Measurements from ENCODE around the gene GTF2F1.

GTF2F1 gene

GRCh38 chr19:6392221-6393073 is 517 bp downstream of the GTF2F1 start:
- ChIA-PET POLR2A (interaction anchor here (1.1 to 3.2 kb wide), 5 partner anchors 10 to 33 kb away, joined by 4 to 20 read pairs (median 8); partner anchors contain the start of genes ALKBH7 and KHSRP), CTCF (no interaction called here)
- TF ChIP-seq BHLHE40 (IDR thresholded peaks at IDR 0.05; ENCODE audit: borderline replicate concordance) (no peak), FOXK2 (IDR thresholded peaks at IDR 0.05) (no peak), ARNT (IDR thresholded peaks at IDR 0.05) (no peak), PKNOX1 (IDR thresholded peaks at IDR 0.05) (no peak), FOXM1 (IDR thresholded peaks at IDR 0.05; ENCODE audit: borderline replicate concordance) (no peak), CTBP1 (IDR thresholded peaks at IDR 0.05; ENCODE audit: borderline replicate concordance) (no peak), FOXA1 (IDR thresholded peaks at IDR 0.05) (no peak), SUZ12 (IDR thresholded peaks at IDR 0.05) (no peak)
- no peak for DNase-seq (ENCODE audit: extremely low spot score)

GRCh38 chr19:6387372-6387771 is 5.6 kb downstream of the GTF2F1 start:
- ChIA-PET POLR2A (interaction anchor here (0.9 kb wide), 1 partner anchor 10 kb away, joined by 3 read pairs; no protein-coding TSS in a partner anchor), CTCF (no interaction called here)
- TF ChIP-seq HDGF (IDR thresholded peaks at IDR 0.05; ENCODE audit: borderline replicate concordance) (no peak), PKNOX1 (IDR thresholded peaks at IDR 0.05) (no peak), CTBP1 (IDR thresholded peaks at IDR 0.05; ENCODE audit: borderline replicate concordance) (no peak), SUZ12 (IDR thresholded peaks at IDR 0.05) (no peak), FOXM1 (IDR thresholded peaks at IDR 0.05; ENCODE audit: borderline replicate concordance) (no peak), FOXK2 (IDR thresholded peaks at IDR 0.05) (no peak), ARNT (IDR thresholded peaks at IDR 0.05) (no peak), ELF4 (IDR thresholded peaks at IDR 0.05) (no peak), TARDBP (IDR thresholded peaks at IDR 0.05) (no peak), LEF1 (IDR thresholded peaks at IDR 0.05; ENCODE audit: borderline replicate concordance) (no peak), L3MBTL2 (conservative IDR thresholded peaks at IDR 0.05) (no peak), NFRKB (IDR thresholded peaks at IDR 0.05) (no peak), BHLHE40 (IDR thresholded peaks at IDR 0.05; ENCODE audit: borderline replicate concordance) (no peak), SP1 (IDR thresholded peaks at IDR 0.05) (no peak)
- DNase-seq (ENCODE audit: extremely low spot score): no peak

- POLR2A ChIA-PET: no interaction called here
- DNase-seq (ENCODE audit: extremely low spot score): no peak
- TF ChIP-seq ZNF384 (IDR thresholded peaks at IDR 0.05): no peak
- TF ChIP-seq FOXK2 (IDR thresholded peaks at IDR 0.05): no peak
- TF ChIP-seq TARDBP (IDR thresholded peaks at IDR 0.05): no peak
- CTCF ChIA-PET: no interaction called here
These were observed 8.6 kb downstream of the GTF2F1 start for GRCh38 chr19:6384381-6384780.

GRCh38 chr19:6383188-6383587 is 9.8 kb downstream of the GTF2F1 start:
- no peak for DNase-seq (ENCODE audit: extremely low spot score)
- CTCF ChIA-PET: no interaction called here
- POLR2A ChIA-PET: no interaction called here
- TF ChIP-seq TARDBP (IDR thresholded peaks at IDR 0.05) (no peak), PKNOX1 (IDR thresholded peaks at IDR 0.05) (no peak), FOXM1 (IDR thresholded peaks at IDR 0.05; ENCODE audit: borderline replicate concordance) (no peak), SUZ12 (IDR thresholded peaks at IDR 0.05) (no peak), CTBP1 (IDR thresholded peaks at IDR 0.05; ENCODE audit: borderline replicate concordance) (no peak), FOXA1 (IDR thresholded peaks at IDR 0.05) (no peak), ELF4 (IDR thresholded peaks at IDR 0.05) (no peak), FOXK2 (IDR thresholded peaks at IDR 0.05) (no peak), LEF1 (IDR thresholded peaks at IDR 0.05; ENCODE audit: borderline replicate concordance) (no peak), ARNT (IDR thresholded peaks at IDR 0.05) (no peak), NFRKB (IDR thresholded peaks at IDR 0.05) (no peak), BHLHE40 (IDR thresholded peaks at IDR 0.05; ENCODE audit: borderline replicate concordance) (no peak), HDGF (IDR thresholded peaks at IDR 0.05; ENCODE audit: borderline replicate concordance) (no peak), ZNF384 (IDR thresholded peaks at IDR 0.05) (no peak), L3MBTL2 (conservative IDR thresholded peaks at IDR 0.05) (no peak), SP1 (IDR thresholded peaks at IDR 0.05) (no peak)

- DNase-seq (ENCODE audit: extremely low spot score): no peak
- CTCF ChIA-PET: no interaction called here
- POLR2A ChIA-PET: interaction anchor here (0.7 kb wide), 1 partner anchor 9 kb away, joined by 3 read pairs; the partner anchor contains the start of gene ALKBH7
- TF ChIP-seq FOXA1 (IDR thresholded peaks at IDR 0.05) (no peak), ZNF384 (IDR thresholded peaks at IDR 0.05) (no peak), HDGF (IDR thresholded peaks at IDR 0.05; ENCODE audit: borderline replicate concordance) (no peak), ARNT (IDR thresholded peaks at IDR 0.05) (no peak), ELF4 (IDR thresholded peaks at IDR 0.05) (no peak), FOXK2 (IDR thresholded peaks at IDR 0.05) (no peak), LEF1 (IDR thresholded peaks at IDR 0.05; ENCODE audit: borderline replicate concordance) (no peak), FOXM1 (IDR thresholded peaks at IDR 0.05; ENCODE audit: borderline replicate concordance) (no peak), L3MBTL2 (conservative IDR thresholded peaks at IDR 0.05) (no peak)
These were observed 11.8 kb downstream of the GTF2F1 start for GRCh38 chr19:6381030-6381750.

GRCh38 chr19:6379744-6380143 is 13.2 kb downstream of the GTF2F1 start:
- TF ChIP-seq HDGF (IDR thresholded peaks at IDR 0.05; ENCODE audit: borderline replicate concordance) (no peak), FOXA1 (IDR thresholded peaks at IDR 0.05) (no peak), L3MBTL2 (conservative IDR thresholded peaks at IDR 0.05) (no peak), BHLHE40 (IDR thresholded peaks at IDR 0.05; ENCODE audit: borderline replicate concordance) (no peak), LEF1 (IDR thresholded peaks at IDR 0.05; ENCODE audit: borderline replicate concordance) (no peak), FOXM1 (IDR thresholded peaks at IDR 0.05; ENCODE audit: borderline replicate concordance) (no peak), PKNOX1 (IDR thresholded peaks at IDR 0.05) (no peak), ARNT (IDR thresholded peaks at IDR 0.05) (no peak), ELF4 (IDR thresholded peaks at IDR 0.05) (no peak), SUZ12 (IDR thresholded peaks at IDR 0.05) (no peak)
- ChIA-PET CTCF (no interaction called here), POLR2A (interaction anchor here (1.8 kb wide), 1 partner anchor 14 kb away, joined by 7 read pairs; the partner anchor contains the start of gene GTF2F1)
- DNase-seq (ENCODE audit: extremely low spot score): no peak

Data from HEK293T (cell line).